ENCODE measurements around the gene TSG101.

TSG101 gene

DNA sequence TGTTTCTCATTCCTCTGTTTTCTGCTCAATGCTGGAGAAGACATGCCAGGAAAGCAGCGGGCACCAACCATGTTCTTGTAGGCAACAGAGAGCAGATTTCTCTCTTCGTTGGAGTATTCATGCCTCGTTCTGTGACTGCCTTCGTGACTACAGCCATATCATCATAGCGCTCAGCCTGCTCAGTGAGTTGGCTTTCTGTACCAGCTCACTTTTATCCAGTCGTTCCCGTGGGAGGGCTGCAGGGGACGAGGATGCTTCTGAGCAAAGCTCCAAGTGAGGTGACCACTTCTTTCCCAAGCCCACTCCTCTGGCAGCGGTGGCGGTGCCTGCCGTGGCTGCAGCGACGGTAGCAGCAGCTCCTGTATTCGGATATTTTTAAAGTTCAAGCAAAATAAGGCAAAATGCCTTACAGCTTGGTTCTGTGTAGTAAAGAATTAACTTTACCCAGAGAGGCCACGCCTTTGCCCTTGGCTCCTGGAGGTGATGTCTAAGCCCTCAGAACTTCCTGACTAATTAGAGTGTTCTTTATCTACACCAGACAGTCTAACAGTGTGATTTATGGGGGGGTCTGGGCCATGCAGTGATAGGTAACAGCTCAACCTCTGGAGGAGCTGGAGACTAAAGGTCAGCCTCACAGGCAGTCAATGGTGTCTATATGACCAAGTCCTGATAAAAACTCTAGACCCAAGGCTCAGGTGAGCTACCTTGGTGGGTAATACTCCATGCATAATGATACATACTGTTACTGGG lies 35.8 kb downstream of the TSG101 start:
- H3K36me3 ChIP-seq (ENCODE audit: insufficient read depth, low read length), result peaks cover 51% of the 10 kb centered on the region

DNA sequence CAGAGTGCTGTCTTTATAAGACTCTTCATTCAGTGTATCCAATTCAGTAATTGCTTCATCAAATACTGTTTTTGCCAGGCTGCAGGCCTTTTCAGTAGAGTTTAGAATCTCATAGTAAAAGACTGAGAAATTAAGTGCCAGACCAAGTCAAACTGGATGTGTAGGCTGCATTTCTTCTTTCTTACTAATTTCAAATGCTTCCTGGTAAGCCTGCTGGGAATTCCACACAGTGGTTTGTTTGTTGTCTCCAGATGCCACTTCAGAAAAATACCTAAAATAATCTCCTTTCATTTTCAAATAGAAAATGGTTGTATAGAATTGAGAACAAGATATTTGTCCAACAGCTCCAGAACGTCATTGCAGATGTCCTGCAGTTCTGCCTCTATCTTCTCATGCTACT lies 36.4 kb downstream of the TSG101 start:
- no peaks in the 10 kb centered on the region for H3K9me2 ChIP-seq (ENCODE audit: low read depth, low read length)
- H3K27me3 ChIP-seq (ENCODE audit: insufficient read depth, low read length), result no peaks in the 10 kb centered on the region
- no peaks in the 10 kb centered on the region for H4K20me1 ChIP-seq (ENCODE audit: insufficient read depth, low read length)
- no peaks in the 10 kb centered on the region for H3K79me2 ChIP-seq (ENCODE audit: insufficient read depth, low read length)
- no peak overlapping the region for H3K27ac ChIP-seq (ENCODE audit: low read depth, low read length, poor library complexity, severe bottlenecking)
- H2AFZ ChIP-seq (ENCODE audit: low read length), result no peak overlapping the region
- H3F3A ChIP-seq (ENCODE audit: insufficient read depth, low read length), result no peaks in the 10 kb centered on the region; the same call in 1 of the 2 replicates
- H3K4me3 ChIP-seq (ENCODE audit: low read depth, low read length, poor library complexity, severe bottlenecking), result no peak overlapping the region
- H3K9ac ChIP-seq (ENCODE audit: low read length), result no peak overlapping the region
- H3K4me1 ChIP-seq (ENCODE audit: insufficient read depth, low read length, severe bottlenecking), result peaks cover 12% of the 10 kb centered on the region
- H3K36me3 ChIP-seq (ENCODE audit: insufficient read depth, low read length), result peaks cover 51% of the 10 kb centered on the region
- no peak overlapping the region for H3K4me2 ChIP-seq (ENCODE audit: low read length)
- H3K9me3 ChIP-seq (ENCODE audit: low read length), result no peaks in the 10 kb centered on the region
- TF ChIP-seq EZH2 (IDR thresholded peaks at IDR 0.05; ENCODE audit: borderline replicate concordance, low read length) (no peak), CTCF (IDR thresholded peaks at IDR 0.05; ENCODE audit: low read length) (no peak)

More for the DNA sequence above, 35.8 kb downstream of the TSG101 start:
- H3K4me3 ChIP-seq (ENCODE audit: low read depth, low read length, poor library complexity, severe bottlenecking), result no peak overlapping the region
- H4K20me1 ChIP-seq (ENCODE audit: insufficient read depth, low read length), result no peaks in the 10 kb centered on the region
- no peak overlapping the region for H3K9ac ChIP-seq (ENCODE audit: low read length)
- H3K9me3 ChIP-seq (ENCODE audit: low read length), result no peaks in the 10 kb centered on the region
- no peak overlapping the region for H2AFZ ChIP-seq (ENCODE audit: low read length)
- no peaks in the 10 kb centered on the region for H3K9me2 ChIP-seq (ENCODE audit: low read depth, low read length)
- no peak overlapping the region for H3K4me2 ChIP-seq (ENCODE audit: low read length)
- no peak overlapping the region for H3K27ac ChIP-seq (ENCODE audit: low read depth, low read length, poor library complexity, severe bottlenecking)
- peaks cover 12% of the 10 kb centered on the region for H3K4me1 ChIP-seq (ENCODE audit: insufficient read depth, low read length, severe bottlenecking)
- no peaks in the 10 kb centered on the region; the same call in 1 of the 2 replicates for H3F3A ChIP-seq (ENCODE audit: insufficient read depth, low read length)
- TF ChIP-seq CTCF (IDR thresholded peaks at IDR 0.05; ENCODE audit: low read length) (no peak), EZH2 (IDR thresholded peaks at IDR 0.05; ENCODE audit: borderline replicate concordance, low read length) (no peak)
- no peaks in the 10 kb centered on the region for H3K79me2 ChIP-seq (ENCODE audit: insufficient read depth, low read length)
- H3K27me3 ChIP-seq (ENCODE audit: insufficient read depth, low read length), result no peaks in the 10 kb centered on the region

DNA sequence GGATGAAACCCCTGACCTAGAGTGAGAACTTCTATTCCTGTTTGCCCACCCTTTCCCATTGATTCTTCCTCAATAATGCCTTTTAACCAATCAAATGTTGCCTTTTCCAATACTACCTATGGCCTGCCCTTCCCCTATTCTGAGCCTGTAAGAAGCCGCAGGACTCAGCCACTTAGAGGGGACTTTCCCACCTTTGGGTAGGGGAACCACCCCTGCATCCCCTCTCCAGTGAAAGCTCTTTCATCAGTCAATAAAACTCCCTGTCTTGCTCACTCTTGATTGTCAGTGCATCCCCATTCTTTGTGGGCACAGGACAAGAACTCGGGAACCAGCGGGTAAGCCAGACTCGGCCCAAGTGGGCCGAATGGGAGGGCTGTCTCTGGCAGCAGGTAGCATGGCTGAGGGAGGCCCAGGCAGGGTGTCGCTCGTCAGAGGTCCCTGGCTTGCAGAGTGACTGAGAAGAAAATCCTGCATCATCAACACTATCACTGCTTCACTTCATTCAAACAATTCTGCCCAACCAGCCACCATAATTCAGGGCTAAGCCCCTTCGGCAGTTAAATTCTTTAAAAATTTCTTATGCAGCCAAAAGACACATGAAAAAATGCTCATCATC lies 40.7 kb downstream of the TSG101 start:
- Histone ChIP-seq H3F3A (ENCODE audit: insufficient read depth, low read length) (no peaks in the 10 kb centered on the region), H3K36me3 (ENCODE audit: insufficient read depth, low read length) (peaks cover 61% of the 10 kb centered on the region), H3K9me3 (ENCODE audit: low read length) (no peaks in the 10 kb centered on the region), H3K4me1 (ENCODE audit: insufficient read depth, low read length, severe bottlenecking) (no peaks in the 10 kb centered on the region), H4K20me1 (ENCODE audit: insufficient read depth, low read length) (no peaks in the 10 kb centered on the region), H3K27me3 (ENCODE audit: insufficient read depth, low read length) (no peaks in the 10 kb centered on the region), H3K9ac (ENCODE audit: low read length) (no peak overlapping the region), H2AFZ (ENCODE audit: low read length) (no peak overlapping the region), H3K4me2 (ENCODE audit: low read length) (no peak overlapping the region), H3K9me2 (ENCODE audit: low read depth, low read length) (no peaks in the 10 kb centered on the region), H3K27ac (ENCODE audit: low read depth, low read length, poor library complexity, severe bottlenecking) (no peak overlapping the region), H3K79me2 (ENCODE audit: insufficient read depth, low read length) (no peaks in the 10 kb centered on the region), H3K4me3 (ENCODE audit: low read depth, low read length, poor library complexity, severe bottlenecking) (no peak overlapping the region)
- TF ChIP-seq CTCF (IDR thresholded peaks at IDR 0.05; ENCODE audit: low read length), result no peak

All from OCI-LY1 (cell line).